WTC11 (cell line): ENCODE measurements around the gene ELOB. TPM values are rescaled to one million over a fixed set of nuclear protein-coding genes. Genes with fewer than 3 reads are reported as not detected.

Experiments used
- ATAC-seq: fragments of 200-7000 bp; cut with Tn5 transposase; 2 replicates; pipeline ENCODE4 v1.10.0; 2021; ENCODE audit warnings: mild to moderate bottlenecking, moderate library complexity
- CTCF ChIA-PET: fragments of 300-600 bp; sonication (Branson Sonifier 250); formaldehyde crosslinking; loops from one replicate; lab custom pipeline; 2021; ENCODE audit warnings: antibody characterized with exemption; lab: Charles Lee
- POLR2A ChIA-PET: fragments of 350-600 bp; sonication (Branson Sonifier 250); formaldehyde crosslinking; loops from one replicate; lab custom pipeline; 2021; ENCODE audit warnings: antibody characterized with exemption; lab: Charles Lee
- DNase-seq: peaks from one replicate; pipeline ENCODE4 v3.0.0; 2021; ENCODE audit warnings: low spot score
- H3K27ac Mint-ChIP-seq: 2 replicates; pipeline ENCODE4 v1.8.0; 2021; ENCODE audit warnings: mixed read lengths
- H3K27me3 Mint-ChIP-seq: 2 replicates; pipeline ENCODE4 v1.8.0; 2021; ENCODE audit warnings: low read depth, mild to moderate bottlenecking, moderate library complexity, mixed read lengths
- H3K36me3 Mint-ChIP-seq: 2 replicates; pipeline ENCODE4 v1.8.0; 2021; ENCODE audit warnings: mixed read lengths
- H3K4me1 Mint-ChIP-seq: 2 replicates; pipeline ENCODE4 v1.8.0; 2022; ENCODE audit warnings: mixed read lengths
- H3K4me3 Mint-ChIP-seq: 2 replicates; pipeline ENCODE4 v1.8.0; 2021; ENCODE audit warnings: mild to moderate bottlenecking, moderate library complexity, mixed read lengths
- H3K9me3 Mint-ChIP-seq: 2 replicates; pipeline ENCODE4 v1.8.0; 2021; ENCODE audit warnings: mixed read lengths
- EMX1 ChIP-seq: fragments of 250-450 bp; sonication (Bioruptor Pico); IDR thresholded peaks from 2 replicates; pipeline ENCODE4 v1.8.0; 2021; ENCODE audit warnings: mild to moderate bottlenecking
- HMGA2 ChIP-seq: fragments of 250-450 bp; sonication (Bioruptor Pico); IDR thresholded peaks from 2 replicates; pipeline ENCODE4 v1.4.0; 2021; ENCODE audit warnings: mild to moderate bottlenecking, moderate library complexity
- IRF2 ChIP-seq: sonication (generic); formaldehyde crosslinking; IDR thresholded peaks from 2 replicates; pipeline ENCODE4 v1.8.0; 2022; ENCODE audit warnings: low read depth, missing genetic modification reagents, borderline replicate concordance
- NR2C2 ChIP-seq: sonication (generic); formaldehyde crosslinking; IDR thresholded peaks from 2 replicates; pipeline ENCODE4 v1.8.0; 2022; ENCODE audit warnings: mild to moderate bottlenecking, missing genetic modification reagents
- NR3C1 ChIP-seq: sonication (generic); formaldehyde crosslinking; conservative IDR thresholded peaks from 2 replicates; pipeline ENCODE4 v1.8.1; 2023; ENCODE audit warnings: low read depth, mild to moderate bottlenecking, missing genetic modification reagents
- OVOL2 ChIP-seq: fragments of 250-450 bp; sonication (Bioruptor Pico); IDR thresholded peaks from 2 replicates; pipeline ENCODE4 v1.9.0; 2021; ENCODE audit warnings: mild to moderate bottlenecking, borderline replicate concordance
- PRRX2 ChIP-seq: fragments of 250-450 bp; sonication (Bioruptor Pico); IDR thresholded peaks from 2 replicates; pipeline ENCODE4 v1.8.0; 2021; ENCODE audit warnings: mild to moderate bottlenecking
- RELA ChIP-seq: sonication (generic); formaldehyde crosslinking; IDR thresholded peaks from 2 replicates; pipeline ENCODE4 v1.8.1; 2022; ENCODE audit warnings: missing genetic modification reagents, mild to moderate bottlenecking, borderline replicate concordance
- SMAD4 ChIP-seq: sonication (generic); formaldehyde crosslinking; IDR thresholded peaks from 2 replicates; pipeline ENCODE4 v1.8.0; 2022; ENCODE audit warnings: mild to moderate bottlenecking, missing genetic modification reagents
- TCF7 ChIP-seq: sonication (generic); formaldehyde crosslinking; IDR thresholded peaks from 2 replicates; pipeline ENCODE4 v1.8.0; 2022; ENCODE audit warnings: mild to moderate bottlenecking, low read depth, missing genetic modification reagents, moderate library complexity
- TEAD1 ChIP-seq: sonication (generic); formaldehyde crosslinking; IDR thresholded peaks from 2 replicates; pipeline ENCODE4 v1.8.0; 2022; ENCODE audit warnings: mild to moderate bottlenecking, missing genetic modification reagents
- total RNA-seq: library from RNA; stranded (reverse); gene quantifications from 3 replicates; pipeline ENCODE4 v1.2.3, GENCODE V29; 2021
- TF ChIP-seq, protein P1 (sequence below): sonication (generic); formaldehyde crosslinking; IDR thresholded peaks from 2 replicates; pipeline ENCODE4 v1.8.1; 2022; ENCODE audit warnings: missing genetic modification reagents, borderline replicate concordance
- TF ChIP-seq, protein P2 (sequence below): fragments of 250-450 bp; sonication (Bioruptor Pico); conservative IDR thresholded peaks from 2 replicates; pipeline ENCODE4 v1.9.0; 2021; ENCODE audit warnings: mild to moderate bottlenecking
- TF ChIP-seq, protein P3 (sequence below): sonication (generic); formaldehyde crosslinking; IDR thresholded peaks from 2 replicates; pipeline ENCODE4 v1.8.1; 2023; ENCODE audit warnings: mild to moderate bottlenecking, missing genetic modification reagents, moderate library complexity
- TF ChIP-seq, protein P4 (sequence below): sonication (generic); formaldehyde crosslinking; IDR thresholded peaks from 2 replicates; pipeline ENCODE4 v1.8.0; 2022; ENCODE audit warnings: missing genetic modification reagents
- TF ChIP-seq, protein P5 (sequence below): sonication (generic); formaldehyde crosslinking; IDR thresholded peaks from 2 replicates; pipeline ENCODE4 v1.8.1; 2022; ENCODE audit warnings: low read depth, missing genetic modification reagents, borderline replicate concordance
- TF ChIP-seq, protein P6 (sequence below): sonication (generic); formaldehyde crosslinking; IDR thresholded peaks from 2 replicates; pipeline ENCODE4 v1.8.0; 2022; ENCODE audit warnings: mild to moderate bottlenecking, missing genetic modification reagents
- TF ChIP-seq, protein P7 (sequence below): sonication (generic); formaldehyde crosslinking; IDR thresholded peaks from 2 replicates; pipeline ENCODE4 v1.8.0; 2023; ENCODE audit warnings: missing genetic modification reagents

Gene ELOB
- total RNA-seq, 1 experiment from 2014 or later, result 252 TPM

DNA sequence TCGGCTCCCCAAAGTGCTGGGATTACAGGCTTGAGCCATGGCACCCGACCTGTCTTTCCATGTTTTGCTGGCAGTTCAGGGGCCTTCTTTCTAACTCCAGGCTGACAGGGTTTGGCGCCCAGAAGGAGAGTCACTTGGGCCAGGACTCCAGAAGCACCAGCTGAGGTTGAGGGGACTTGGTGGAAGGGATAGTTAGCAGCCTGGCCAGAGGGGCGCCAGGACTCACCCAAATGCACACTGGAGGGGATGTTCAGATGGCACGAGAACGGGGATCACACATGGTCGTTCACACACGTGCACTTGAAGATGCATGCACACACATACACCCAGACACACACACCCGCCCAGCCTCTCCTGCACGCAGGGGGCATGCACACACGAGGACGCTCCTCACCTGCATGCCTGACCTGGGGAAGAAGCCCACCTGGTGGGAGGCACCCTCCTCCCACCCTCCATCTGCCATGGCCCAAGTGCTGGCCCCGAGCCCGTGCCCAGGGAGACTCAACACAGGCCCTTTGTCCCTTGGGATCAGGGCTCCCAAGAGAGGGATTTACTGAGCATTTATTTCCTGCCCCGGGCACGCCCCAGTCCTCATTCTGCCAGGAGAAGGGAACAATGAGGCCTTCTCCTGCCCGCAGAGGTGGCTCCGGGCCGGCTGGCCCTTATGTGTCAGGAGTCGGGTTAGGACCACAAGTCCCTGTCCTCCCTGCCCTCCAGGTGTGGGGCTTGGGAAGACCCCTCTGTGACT is 37.6 kb upstream of the ELOB start:
- ATAC-seq (no peak), DNase-seq (no peak)
- H3K9me3 Mint-ChIP-seq, result no peaks in the 10 kb centered on the region
- TF ChIP-seq IRF2 (CRISPR knock-in tag), result no peak
- TF ChIP-seq, protein P1, sequence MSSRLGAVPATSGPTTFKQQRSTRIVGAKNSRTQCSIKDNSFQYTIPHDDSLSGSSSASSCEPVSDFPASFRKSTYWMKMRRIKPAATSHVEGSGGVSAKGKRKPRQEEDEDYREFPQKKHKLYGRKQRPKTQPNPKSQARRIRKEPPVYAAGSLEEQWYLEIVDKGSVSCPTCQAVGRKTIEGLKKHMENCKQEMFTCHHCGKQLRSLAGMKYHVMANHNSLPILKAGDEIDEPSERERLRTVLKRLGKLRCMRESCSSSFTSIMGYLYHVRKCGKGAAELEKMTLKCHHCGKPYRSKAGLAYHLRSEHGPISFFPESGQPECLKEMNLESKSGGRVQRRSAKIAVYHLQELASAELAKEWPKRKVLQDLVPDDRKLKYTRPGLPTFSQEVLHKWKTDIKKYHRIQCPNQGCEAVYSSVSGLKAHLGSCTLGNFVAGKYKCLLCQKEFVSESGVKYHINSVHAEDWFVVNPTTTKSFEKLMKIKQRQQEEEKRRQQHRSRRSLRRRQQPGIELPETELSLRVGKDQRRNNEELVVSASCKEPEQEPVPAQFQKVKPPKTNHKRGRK (CRISPR knock-in tag), result no peak
- no peak for TF ChIP-seq HMGA2
- no peak for TF ChIP-seq OVOL2
- TF ChIP-seq NR2C2 (CRISPR knock-in tag), result no peak
- TF ChIP-seq, protein P2, sequence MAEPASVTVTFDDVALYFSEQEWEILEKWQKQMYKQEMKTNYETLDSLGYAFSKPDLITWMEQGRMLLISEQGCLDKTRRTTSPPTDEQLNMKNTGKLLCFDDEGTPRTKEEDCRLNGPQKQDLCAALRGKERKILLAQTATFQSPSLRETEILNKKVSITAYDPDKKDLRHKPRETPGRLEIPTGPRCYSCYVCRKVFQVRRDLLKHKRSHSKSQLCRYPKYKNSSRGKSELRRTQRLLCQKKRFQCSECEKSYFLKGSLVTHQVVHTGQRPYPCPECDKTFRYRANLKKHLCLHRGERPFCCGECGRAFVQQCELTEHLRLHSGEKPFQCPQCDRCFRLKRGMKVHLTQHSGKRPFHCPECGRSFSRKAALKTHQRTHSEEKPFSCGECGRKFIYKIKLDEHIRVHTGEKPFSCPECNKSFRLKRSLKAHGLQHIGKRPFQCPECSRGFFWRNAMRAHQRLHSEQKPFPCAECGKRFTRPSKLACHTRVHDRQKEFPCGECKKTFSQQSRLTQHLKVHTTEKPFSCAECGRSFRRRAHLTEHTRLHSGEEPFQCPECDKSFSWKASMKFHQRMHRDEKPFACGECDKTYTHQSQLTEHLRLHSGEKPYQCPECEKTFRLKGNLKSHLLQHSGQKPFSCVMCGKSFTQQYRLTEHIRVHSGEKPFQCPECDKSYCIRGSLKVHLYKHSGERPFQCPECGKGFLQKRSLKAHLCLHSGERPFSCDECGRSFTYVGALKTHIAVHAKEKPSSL (CRISPR knock-in tag), result no peak
- TF ChIP-seq, protein P3, sequence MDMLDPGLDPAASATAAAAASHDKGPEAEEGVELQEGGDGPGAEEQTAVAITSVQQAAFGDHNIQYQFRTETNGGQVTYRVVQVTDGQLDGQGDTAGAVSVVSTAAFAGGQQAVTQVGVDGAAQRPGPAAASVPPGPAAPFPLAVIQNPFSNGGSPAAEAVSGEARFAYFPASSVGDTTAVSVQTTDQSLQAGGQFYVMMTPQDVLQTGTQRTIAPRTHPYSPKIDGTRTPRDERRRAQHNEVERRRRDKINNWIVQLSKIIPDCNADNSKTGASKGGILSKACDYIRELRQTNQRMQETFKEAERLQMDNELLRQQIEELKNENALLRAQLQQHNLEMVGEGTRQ (CRISPR knock-in tag), result no peak
- TF ChIP-seq SMAD4 (CRISPR knock-in tag), result no peak
- no peak for TF ChIP-seq PRRX2 (CRISPR knock-in tag)
- TF ChIP-seq, protein P4, sequence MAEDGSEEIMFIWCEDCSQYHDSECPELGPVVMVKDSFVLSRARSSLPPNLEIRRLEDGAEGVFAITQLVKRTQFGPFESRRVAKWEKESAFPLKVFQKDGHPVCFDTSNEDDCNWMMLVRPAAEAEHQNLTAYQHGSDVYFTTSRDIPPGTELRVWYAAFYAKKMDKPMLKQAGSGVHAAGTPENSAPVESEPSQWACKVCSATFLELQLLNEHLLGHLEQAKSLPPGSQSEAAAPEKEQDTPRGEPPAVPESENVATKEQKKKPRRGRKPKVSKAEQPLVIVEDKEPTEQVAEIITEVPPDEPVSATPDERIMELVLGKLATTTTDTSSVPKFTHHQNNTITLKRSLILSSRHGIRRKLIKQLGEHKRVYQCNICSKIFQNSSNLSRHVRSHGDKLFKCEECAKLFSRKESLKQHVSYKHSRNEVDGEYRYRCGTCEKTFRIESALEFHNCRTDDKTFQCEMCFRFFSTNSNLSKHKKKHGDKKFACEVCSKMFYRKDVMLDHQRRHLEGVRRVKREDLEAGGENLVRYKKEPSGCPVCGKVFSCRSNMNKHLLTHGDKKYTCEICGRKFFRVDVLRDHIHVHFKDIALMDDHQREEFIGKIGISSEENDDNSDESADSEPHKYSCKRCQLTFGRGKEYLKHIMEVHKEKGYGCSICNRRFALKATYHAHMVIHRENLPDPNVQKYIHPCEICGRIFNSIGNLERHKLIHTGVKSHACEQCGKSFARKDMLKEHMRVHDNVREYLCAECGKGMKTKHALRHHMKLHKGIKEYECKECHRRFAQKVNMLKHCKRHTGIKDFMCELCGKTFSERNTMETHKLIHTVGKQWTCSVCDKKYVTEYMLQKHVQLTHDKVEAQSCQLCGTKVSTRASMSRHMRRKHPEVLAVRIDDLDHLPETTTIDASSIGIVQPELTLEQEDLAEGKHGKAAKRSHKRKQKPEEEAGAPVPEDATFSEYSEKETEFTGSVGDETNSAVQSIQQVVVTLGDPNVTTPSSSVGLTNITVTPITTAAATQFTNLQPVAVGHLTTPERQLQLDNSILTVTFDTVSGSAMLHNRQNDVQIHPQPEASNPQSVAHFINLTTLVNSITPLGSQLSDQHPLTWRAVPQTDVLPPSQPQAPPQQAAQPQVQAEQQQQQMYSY (CRISPR knock-in tag), result no peak
- no peak for TF ChIP-seq TCF7 (CRISPR knock-in tag)
- no peak overlapping the region for H3K4me3 Mint-ChIP-seq
- POLR2A ChIA-PET, result no interaction called here
- CTCF ChIA-PET, result interaction anchor here (1.1 to 5.1 kb wide), 4 partner anchors 17 to 106 kb away, joined by 4 to 29 read pairs (median 5); partner anchors contain the start of gene PRSS41
- H3K36me3 Mint-ChIP-seq, result no peaks in the 10 kb centered on the region
- H3K4me1 Mint-ChIP-seq, result no peaks in the 10 kb centered on the region
- no peak overlapping the region for H3K27ac Mint-ChIP-seq
- H3K27me3 Mint-ChIP-seq, result peaks cover 1% of the 10 kb centered on the region; the same call in 1 of the 2 replicates

DNA sequence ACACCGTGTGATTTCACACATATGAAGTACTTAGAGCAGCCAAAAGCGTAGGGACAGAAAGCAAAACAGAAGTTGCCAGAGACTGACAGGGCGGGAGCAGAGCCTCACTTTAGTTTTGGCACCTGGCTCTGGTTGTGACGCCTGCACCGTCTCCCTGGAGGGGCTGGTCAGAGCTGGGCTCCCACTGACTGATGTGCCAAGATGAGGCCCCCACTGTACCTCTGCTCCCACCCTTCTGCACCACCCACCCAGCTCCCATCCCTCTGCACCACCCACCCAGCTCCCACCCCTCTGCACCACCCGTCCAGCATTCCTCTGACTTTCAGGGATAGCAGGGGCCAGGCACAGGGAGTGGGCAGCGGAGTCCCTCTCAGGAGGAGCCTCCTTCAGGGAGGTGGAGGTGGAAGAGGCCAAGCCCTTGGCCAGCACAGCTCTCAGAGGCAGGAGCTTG is 36.7 kb upstream of the ELOB start:
- Mint-ChIP-seq H3K9me3 (no peaks in the 10 kb centered on the region), H3K4me1 (no peaks in the 10 kb centered on the region), H3K36me3 (no peaks in the 10 kb centered on the region), H3K27ac (no peak overlapping the region), H3K27me3 (peaks cover 9% of the 10 kb centered on the region; the same call in 1 of the 2 replicates), H3K4me3 (no peak overlapping the region)
- DNase-seq (no peak), ATAC-seq (no peak)
- POLR2A ChIA-PET, result no interaction called here
- TF ChIP-seq, protein P5, sequence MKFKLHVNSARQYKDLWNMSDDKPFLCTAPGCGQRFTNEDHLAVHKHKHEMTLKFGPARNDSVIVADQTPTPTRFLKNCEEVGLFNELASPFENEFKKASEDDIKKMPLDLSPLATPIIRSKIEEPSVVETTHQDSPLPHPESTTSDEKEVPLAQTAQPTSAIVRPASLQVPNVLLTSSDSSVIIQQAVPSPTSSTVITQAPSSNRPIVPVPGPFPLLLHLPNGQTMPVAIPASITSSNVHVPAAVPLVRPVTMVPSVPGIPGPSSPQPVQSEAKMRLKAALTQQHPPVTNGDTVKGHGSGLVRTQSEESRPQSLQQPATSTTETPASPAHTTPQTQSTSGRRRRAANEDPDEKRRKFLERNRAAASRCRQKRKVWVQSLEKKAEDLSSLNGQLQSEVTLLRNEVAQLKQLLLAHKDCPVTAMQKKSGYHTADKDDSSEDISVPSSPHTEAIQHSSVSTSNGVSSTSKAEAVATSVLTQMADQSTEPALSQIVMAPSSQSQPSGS (CRISPR knock-in tag), result no peak
- TF ChIP-seq, protein P6, sequence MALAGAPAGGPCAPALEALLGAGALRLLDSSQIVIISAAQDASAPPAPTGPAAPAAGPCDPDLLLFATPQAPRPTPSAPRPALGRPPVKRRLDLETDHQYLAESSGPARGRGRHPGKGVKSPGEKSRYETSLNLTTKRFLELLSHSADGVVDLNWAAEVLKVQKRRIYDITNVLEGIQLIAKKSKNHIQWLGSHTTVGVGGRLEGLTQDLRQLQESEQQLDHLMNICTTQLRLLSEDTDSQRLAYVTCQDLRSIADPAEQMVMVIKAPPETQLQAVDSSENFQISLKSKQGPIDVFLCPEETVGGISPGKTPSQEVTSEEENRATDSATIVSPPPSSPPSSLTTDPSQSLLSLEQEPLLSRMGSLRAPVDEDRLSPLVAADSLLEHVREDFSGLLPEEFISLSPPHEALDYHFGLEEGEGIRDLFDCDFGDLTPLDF (CRISPR knock-in tag), result no peak
- TF ChIP-seq, protein P7, sequence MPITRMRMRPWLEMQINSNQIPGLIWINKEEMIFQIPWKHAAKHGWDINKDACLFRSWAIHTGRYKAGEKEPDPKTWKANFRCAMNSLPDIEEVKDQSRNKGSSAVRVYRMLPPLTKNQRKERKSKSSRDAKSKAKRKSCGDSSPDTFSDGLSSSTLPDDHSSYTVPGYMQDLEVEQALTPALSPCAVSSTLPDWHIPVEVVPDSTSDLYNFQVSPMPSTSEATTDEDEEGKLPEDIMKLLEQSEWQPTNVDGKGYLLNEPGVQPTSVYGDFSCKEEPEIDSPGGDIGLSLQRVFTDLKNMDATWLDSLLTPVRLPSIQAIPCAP (CRISPR knock-in tag), result no peak
- no peak for TF ChIP-seq RELA (CRISPR knock-in tag)
- no peak for TF ChIP-seq TEAD1 (CRISPR knock-in tag)
- TF ChIP-seq EMX1 (CRISPR knock-in tag), result no peak
- no peak for TF ChIP-seq NR3C1
- CTCF ChIA-PET, result interaction anchor here (0.7 to 5.1 kb wide), 6 partner anchors 16 to 107 kb away, joined by 3 to 29 read pairs (median 5); partner anchors contain the start of genes FLYWCH2 and PRSS41
